HG02840 (cell line): Measurements from ENCODE around the gene SBNO2.
"Not testable (repeated sequence)": the region's sequence is repeated elsewhere in the genome, so short reads cannot be mapped to it uniquely, and the experiment has no call there.

Experiments
- ATAC-seq: cut with Tn5 transposase; IDR thresholded peaks from one replicate; pipeline ENCODE4 v1.9.1; 2021; ENCODE audit warnings: mild to moderate bottlenecking, moderate library complexity, moderate number of reproducible peaks; ENCODE audit not compliant: unreplicated experiment, low FRiP score

SBNO2 gene

DNA sequence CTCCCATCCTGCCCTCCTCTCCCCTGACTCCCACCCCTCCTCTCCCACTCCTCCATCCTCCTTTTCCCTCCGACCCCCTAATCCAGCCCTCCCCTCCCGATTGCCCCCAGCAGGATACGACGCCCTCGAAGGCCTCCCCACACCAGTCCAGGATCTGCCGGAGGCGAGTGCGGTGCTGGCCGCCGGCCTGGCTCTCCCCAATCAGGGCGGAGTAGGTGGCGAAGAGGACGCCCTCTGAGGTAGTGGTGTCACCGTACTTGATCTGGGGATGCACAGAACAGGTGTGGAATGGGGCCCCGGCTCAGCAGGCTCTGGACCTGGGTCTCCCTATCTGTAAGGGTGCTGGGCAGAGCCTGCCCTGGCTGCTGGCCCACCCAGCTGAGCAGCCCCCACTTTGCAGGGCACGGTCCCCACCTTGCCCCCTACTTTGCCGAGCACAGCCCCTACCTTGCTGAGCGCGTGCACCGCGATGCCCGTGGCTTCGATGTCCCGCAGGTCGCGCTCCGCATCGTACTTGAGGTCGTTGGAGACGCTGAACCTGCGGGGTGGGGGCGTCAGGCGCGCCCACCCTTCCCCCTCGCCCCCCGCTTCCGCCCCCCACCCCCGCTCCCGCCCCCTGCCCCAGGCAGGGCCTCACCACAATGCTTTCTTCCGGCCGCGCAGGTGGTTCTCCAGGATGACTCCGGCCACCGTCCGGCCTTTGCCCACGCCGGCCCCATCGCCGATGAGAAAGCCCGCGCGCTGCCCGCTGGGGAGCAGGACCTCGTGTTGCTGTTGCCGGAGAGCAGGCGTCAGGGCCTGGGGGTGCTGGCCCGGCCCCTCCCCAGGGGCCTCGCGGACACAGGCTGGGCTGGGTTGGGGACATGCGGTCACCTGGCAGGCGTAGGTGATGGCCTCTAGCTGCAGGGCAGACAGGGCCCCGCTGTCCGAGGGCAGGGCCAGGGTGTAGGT is 51.8 kb downstream of the SBNO2 start:
- no peak for ATAC-seq

DNA sequence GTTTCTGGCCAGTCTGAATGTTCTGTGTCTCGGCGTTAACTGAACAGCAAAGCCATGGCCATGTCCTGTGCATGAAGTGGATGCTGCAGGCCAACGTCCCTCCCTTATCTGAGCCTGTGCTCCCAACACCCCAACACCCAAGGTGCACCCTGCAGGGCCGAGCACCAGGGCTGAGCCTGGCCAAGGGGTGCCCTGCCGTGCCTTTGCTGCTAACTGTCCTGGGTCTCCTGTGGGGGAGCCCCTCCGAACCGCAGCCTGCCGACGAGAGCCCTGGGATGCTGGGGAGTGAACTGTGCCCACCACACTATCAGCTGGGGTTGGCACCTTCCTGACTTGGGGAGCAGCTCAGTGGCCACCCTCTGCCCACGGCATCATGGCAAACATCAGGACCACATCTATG is 52.7 kb downstream of the SBNO2 start:
- no peak for ATAC-seq

DNA sequence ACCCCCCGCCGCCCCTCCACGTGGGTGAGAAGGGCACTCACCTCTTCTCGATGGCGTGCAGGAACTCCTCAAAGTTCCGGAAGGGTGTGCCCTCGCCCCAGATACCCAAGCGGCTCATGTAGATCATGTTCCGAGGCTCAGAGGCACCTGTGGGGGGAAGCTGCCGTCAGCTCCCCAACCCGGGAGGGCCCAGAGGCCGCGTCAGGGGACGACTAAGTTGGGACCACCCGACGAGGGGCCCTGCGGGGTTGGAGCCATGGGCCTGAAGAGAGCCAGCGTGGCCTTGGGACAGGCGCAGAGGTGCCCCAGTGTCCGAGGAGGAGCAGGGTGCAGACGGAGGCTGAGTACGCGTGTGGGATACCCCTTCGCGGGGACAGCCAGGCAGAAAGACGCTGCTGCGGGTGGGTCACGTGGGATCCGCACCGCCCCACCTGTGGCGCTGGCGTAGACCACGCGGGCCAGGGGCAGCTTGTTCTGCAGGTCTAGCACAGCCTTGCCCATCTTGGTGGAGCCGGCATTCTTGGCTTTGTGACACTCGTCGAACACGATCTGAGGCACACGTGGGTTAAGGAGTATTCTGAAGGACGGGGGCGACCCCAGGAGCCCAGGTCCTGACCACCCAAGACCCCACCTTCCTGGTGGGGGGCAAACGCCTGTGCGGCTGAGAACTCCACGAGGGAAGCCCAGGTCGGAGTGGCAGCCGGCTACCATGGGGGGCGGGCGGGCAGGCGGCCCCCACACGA is 54.4 kb downstream of the SBNO2 start:
- ATAC-seq = no peak

DNA sequence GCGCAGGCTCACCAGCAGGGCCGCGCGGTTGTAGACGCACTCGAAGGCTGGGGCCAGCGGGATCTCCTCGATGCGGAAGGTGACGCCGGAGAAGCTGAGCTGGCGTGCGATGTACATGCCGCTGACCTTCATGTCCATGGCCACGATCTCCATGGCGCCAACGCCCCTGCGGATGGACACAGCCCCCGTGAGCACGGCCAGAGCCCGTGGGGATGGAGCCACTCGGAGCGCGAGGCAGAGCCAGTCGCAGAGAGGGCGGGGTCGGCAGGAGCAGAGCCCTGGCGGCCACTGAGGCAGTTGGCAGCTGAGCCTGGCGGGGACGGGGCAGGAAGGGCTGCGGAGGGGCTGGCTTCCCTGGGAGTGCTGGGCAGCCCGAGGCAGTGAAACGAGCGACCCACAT is 55.1 kb downstream of the SBNO2 start:
- ATAC-seq = no peak

DNA sequence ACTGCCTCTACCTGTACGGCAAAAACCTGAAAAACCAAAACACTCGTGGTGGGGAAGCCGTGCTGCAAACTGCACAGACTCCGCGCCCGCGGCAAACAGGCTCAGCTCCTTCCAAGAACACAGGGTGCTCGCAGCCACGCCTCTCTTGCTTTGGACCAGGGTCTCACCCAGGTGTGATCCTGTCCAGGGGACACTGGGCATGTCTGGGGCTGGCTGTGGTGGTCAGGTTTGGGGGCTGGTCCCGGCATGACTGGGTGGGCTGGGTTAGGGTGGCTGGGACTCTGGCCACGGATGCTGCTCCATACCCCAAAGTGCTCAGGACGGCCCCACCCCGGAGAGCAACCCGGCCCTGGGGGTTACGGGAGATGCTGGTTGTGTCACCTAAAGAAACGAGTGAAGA is 56.4 kb downstream of the SBNO2 start:
- no peak for ATAC-seq

DNA sequence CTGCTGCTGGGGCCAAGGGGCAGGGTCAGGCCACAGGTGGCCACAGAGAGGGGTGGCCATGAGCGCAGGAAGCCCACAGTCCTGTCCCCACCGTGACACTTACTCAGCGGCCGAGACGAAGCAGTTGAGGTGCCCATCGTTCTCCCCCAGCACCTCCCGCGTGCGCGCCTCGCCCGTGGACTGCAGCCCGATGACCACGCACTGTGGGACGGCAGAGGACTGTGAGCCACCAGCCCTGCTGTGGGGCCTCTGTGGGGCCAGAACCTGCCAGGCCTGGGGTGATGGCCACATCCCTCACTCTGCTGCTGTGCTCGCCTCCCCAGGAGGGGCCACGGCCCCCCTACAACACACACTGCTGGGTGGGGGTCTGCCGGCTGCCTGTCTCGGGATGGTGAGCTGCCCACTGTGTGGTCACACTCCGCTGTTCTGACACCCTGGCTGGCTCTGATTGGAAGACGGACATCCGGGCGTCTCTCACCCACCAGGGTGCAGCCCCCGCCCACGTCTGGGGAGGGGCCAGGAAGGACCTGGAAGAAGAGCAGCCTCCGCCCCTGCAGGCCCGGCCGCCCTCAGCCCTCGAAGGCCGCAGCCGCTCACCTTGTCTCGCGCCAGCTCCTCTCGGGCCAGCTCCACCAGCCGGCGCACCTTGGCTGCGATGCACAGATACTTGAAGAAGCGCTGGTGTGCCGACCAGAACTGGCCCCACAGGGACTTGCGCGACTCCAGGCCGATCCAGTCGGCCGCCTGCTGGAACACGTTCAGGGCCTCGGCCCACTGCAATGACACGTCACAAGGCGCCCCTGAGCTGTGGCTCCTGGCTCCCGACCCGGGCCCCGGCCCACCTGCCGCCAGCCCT is 57.1 kb downstream of the SBNO2 start:
- no peak for ATAC-seq

DNA sequence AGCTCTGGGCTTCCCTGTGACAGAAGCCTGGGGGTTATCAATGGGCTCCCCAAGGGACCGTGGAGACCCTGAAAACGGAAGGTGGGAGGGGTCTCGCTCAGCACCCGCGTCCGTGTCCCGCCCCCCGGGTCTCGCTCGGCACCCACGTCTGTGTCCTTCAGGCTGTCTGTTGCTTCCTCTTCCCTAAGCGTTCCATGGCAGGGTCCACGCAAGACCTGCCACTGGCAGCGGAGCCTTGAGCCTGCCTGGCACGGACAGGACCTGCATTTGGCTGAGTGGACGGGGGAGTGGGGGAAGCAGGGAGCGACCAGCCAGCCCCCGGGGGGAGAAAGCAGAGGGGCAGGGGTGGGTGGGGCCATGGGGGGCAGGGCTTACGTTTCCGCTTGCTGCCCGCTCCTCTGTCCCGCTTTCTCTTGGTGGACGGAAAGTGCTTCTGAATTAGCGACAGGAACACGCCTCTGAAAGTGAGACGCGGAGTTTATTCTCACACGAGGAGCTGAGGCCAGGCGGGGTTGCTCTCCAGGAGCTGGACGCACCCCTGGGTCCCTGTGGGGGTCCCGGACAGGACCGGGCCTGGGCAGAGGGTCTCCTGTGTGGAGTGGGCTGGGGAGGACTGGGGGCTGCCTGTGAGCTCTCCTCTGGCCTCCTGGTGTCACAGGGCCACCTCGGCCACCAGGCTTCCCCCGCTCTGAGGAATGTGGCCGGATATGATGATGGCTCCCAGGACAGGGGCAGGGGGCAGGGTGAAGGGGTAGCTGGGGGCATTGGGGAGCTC is 58.2 kb downstream of the SBNO2 start:
- ATAC-seq = no peak

DNA sequence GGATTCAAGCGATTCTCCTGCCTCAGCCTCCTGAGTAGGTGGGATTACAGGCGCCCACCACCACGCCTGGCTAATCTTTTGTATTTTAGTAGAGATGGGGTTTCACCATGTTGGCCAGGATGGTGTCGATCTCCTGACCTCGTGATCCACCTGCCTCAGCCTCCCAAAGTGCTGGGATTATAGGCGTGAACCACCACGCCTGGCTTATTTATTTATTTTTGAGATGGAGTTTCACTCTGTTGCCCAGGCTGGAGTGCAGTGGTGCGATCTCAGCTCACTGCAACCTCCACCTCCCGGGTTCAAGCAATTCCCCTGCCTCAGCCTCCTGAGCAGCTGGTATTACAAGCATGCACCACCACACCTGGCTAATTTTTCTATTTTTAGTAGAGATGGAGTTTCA is 59.3 kb downstream of the SBNO2 start:
- ATAC-seq = not testable (repeated sequence)

DNA sequence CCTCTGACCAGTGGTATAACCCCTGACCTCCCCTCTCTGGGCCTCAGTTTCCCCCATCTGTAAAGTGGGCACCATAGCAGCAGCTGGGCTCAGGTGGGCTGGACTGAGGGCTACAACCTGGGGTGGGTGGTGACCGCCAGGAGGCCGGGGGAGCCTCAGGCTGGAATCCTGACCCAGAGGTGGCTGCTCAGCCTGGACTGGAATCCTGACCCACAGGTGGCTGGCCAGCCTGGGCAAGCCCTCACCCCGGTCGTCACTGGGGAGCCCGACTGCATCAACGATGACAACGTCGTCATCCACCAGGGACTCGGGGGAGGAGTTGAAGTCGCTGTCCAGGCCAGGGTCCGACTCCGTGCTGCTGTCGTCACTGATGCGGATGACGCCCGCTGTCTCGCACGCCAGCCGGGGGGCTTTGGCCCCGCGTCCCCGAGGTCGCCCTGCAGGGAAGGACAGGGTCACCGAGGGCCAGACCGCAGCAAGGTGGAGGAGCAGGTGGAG is 60.0 kb downstream of the SBNO2 start:
- ATAC-seq = no peak

DNA sequence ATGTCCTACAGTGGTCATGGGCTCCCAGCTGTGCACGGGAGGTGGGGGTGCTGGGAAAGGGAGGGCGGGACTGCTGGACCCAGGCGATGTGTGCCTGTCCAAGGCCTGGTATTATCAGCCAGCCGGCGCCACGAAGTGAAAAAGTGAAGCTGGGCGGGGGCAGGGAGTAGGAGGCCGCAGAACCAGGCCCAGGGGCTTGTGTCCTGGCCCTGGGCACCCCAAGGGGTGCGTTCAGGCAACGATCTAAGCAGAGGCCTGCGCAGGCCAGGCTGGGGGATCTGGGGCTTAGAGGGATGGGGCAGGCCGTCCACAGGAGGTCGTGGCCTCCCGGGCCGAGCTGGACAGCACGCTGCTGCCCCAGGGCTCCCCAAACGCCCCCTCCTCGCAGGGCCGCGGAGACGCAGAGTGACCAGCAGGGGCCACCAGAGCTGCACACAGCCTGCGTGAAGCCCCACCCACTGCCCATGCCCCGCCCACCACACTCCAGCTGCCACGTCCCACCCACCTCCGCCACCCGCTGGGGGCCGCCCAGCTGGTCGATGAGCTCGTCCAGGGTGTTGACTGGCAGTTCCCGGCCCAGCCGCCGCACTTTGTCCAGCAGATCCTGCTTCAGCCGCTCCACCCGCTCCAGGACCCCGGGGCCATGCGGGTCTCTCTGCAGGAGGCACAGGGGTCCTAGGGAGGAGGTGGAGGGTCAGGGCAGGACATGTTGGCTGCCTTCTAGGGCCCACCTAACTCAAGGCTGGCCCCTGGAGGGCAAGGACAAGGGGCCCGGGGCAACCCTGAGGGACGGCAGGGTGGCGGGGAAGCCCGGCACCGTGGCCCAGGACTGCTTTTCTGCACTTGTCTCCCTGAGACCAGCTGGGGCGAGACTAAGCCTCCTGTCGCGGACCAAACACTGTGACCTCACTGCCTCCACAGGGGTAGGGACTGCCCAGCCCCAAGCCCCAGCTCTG is 60.8 kb downstream of the SBNO2 start:
- ATAC-seq = no peak

DNA sequence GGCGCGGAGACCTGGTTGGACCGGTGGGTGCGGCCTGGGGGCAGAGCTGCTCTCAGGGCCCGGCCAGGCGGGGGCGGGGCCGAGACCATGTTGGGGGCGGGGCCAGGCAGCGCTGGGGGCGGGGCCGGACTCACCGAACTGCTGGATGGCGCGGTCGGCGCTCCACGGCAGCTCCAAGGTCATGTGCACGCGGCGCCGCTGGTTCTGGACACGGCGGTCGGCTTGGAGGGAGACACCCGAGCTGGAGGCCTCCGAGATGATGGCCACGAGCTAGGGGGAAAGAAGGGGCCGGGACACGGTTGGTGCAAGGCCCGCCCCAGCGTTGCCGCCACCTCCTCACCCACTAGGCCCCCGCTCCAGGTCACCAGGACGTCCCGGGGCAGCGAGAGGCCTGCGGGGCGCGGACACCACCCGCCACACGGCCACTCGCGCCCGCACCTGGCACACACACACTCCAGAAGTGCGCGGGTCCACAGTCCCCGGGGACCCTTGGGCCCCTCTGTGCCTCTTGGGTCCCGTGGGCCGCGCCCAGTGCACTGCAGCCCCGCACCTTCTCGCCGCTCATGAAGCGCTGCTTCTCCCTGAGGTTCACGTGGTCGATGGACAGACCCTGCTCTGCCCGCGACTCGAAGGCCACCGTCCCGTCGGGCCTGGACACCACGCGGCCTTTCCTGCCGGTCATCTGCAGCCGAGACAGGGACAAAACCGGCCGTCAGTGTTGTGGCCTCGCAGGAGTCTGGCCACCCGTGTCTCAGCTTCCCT is 61.6 kb downstream of the SBNO2 start:
- no peak for ATAC-seq

DNA sequence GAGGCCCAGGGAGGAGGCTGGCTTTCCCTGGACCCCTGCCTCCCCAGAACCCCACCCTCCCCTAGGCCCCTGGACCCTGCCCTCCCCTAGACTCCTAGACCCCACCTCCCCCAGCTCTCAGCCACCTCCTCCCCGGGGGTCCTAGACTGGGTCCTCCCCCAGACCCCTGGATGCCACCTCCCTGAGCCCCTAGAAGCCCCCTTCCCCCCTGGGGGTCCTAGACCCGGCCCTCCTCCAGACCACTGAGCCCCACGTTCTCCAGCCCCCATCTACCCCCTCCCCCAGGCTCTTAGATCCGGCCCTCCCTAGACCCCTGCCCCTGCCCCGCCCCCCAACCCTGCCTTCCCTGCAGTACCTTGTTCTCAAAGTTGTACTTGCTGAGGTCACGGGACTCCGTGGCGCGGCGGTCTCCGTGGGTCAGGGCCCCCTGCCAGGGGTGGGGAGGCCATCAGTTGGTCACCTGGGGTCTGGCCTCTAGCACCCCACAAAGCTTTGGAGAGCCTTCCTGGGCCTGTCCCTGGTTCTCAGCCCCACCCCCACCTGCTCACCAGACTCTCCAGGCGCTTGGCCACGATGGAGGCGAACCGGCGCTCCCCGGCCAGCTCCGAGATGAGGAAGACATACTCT is 62.3 kb downstream of the SBNO2 start:
- ATAC-seq = no peak

DNA sequence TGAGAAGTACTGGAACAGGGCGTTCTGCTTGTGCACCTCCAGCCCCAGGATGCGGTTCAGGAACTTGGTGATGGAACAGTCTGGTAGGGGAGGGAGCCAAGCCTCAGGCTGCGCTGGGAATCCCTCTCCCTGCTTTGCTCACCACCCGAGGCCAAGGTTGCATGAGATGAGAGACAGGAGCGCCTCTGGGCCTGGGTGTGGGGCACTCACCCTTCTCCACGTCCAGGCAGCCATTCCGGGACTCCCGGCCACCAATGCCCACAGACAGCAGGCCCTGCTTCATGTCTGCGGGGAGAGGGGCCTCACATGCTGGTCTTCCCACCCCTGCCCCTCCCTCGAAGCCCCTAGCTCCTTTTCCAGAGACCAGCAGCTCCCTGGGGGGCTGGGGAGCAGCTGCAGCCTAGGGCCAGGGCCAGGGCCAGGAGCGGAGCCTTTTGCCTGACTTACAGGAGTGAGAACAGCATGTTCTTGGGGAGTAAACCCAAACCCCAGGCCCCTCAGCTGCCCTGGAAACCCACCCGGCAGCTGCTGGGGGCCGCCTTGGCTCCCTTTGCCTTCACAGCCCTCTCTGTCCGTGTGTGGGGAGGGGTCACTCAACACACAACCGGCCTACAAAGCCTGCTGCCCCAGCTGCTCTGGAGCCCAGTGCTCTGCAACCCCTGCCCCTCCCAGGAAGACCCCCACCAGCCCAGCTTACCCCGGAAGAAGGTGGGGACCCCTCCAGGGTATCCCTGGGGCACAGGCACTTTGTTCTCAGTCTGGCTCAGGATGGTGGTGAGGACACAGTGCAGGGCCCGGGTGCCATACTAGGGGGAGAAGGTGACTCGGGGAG is 63.0 kb downstream of the SBNO2 start:
- no peak for ATAC-seq

DNA sequence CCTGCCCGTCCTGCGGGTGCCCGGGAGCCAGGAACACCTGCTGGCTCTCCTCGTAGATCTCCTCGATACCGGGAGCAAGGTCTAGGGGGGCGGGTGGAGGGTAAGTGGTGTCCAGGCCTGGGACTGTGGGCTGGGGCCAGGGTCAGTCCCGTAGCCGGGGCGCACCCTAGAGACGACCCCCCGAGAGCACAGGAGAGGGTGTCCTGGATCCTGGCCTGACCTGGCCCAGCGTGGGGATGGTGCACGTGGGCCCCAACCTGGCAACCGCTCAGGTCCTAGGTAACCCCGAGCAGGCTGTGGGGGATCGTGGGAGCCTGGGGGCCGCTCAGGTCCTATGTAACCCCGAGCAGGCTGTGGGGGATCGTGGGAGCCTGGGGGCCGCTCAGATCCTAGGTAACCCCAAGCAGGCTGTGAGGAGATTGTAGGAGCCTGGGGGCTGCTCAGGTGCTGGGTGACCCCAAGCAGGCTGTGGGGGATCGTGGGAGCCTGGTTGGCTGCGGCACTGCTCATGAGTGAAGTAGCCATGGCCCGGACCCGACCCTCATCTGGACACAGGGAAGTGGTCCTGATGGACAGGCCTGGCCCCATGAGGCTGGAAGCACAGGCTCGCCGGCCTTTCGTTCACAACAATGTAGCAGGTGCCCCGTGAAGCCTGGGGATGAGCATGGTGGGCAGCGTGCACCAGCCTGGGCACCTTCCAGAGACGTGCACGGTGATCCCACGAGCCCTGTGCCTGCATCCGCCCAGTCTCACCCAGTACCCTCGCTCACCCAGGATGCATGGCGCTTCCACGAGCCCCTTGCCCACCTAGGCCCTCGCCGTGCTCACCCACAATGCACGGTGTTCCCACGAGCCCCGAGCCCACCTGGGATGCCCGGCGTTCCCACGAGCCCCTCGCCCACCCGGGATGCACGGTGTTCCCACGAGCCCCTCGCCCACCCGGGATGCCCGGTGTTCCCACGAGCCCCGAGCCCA is 64.1 kb downstream of the SBNO2 start:
- no peak for ATAC-seq

DNA sequence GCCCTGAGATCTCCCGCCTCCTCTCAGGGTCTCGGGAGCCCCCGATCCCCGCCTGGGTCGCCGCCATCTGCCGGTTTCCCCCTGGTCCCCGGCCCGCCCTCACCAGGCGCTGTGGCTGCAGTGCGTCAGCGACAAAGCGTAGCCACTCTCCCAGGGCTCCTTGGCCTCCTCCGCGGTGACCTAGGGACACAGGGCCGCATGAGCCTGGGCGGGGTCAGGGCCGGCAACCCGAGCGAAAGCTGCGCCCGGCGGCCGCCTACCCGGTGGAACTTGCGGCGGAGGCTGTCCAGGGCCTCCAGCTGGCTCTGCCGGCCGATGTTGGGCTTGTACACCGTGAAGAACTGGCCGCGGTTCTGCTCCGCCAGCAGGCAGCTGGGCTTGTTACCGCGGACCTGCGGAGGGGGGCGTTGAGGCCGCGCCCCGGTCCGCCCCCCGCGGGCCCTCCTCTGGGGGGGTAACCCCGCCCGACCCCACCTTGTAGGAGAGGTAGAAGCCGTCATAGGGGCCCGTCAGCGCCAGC is 65.0 kb downstream of the SBNO2 start:
- ATAC-seq = no peak
